ENCODE results near the gene DUOX2. TPM values are rescaled to one million over a fixed set of nuclear protein-coding genes. Genes with fewer than 3 reads are reported as not detected.

DUOX2 gene
- total and polyA plus RNA-seq, 4 donors, result 0.06 to 0.08 TPM; not detected in 2

- no peaks in the 10 kb centered on the region for H3K36me3 ChIP-seq (ENCODE audit: control insufficient read depth in 4 of 4, insufficient read depth in 3 of 4, low read depth in 1 of 4, low read length in 3 of 4)
- H3K27ac ChIP-seq (ENCODE audit: low read depth in 1 of 2, low read length in 2 of 2), result no peak overlapping the region
- no peak overlapping the region for H3K9ac ChIP-seq (ENCODE audit: low read depth in 1 of 2, low read length in 2 of 2)
Measured at GRCh38 chr15:45162771-45163507, 49.0 kb upstream of the DUOX2 start.

GRCh38 chr15:45161666-45162065 is 47.7 kb upstream of the DUOX2 start:
- H3K9me3 ChIP-seq (ENCODE audit: control insufficient read depth in 4 of 4, low read length in 3 of 4), result no peaks in the 10 kb centered on the region
- no peaks in the 10 kb centered on the region for H3K36me3 ChIP-seq (ENCODE audit: control insufficient read depth in 4 of 4, insufficient read depth in 3 of 4, low read depth in 1 of 4, low read length in 3 of 4)
- no peaks in the 10 kb centered on the region for H3K27me3 ChIP-seq (ENCODE audit: control insufficient read depth in 4 of 4, insufficient read depth in 4 of 4, low read length in 3 of 4)
- no peak overlapping the region for H3K4me3 ChIP-seq (ENCODE audit: low read depth in 1 of 3, low read length in 3 of 3)
- no peak overlapping the region for H3K27ac ChIP-seq (ENCODE audit: low read depth in 1 of 2, low read length in 2 of 2)
- H3K4me1 ChIP-seq (ENCODE audit: control insufficient read depth in 4 of 4, insufficient read depth in 4 of 4, low read length in 3 of 4), result peaks cover 0 to 9% (median 3%) of the 10 kb centered on the region in 4 donors
- H3K9ac ChIP-seq (ENCODE audit: low read depth in 1 of 2, low read length in 2 of 2), result no peak overlapping the region
- TF ChIP-seq ATF3 (IDR thresholded peaks at IDR 0.05), result no peak
- WGBS, result 92% methylated on average over 14 of the region's 14 CpGs
- no peak for DNase-seq (ENCODE audit: low spot score)

More at GRCh38 chr15:45162771-45163507, 49.0 kb upstream of the DUOX2 start:
- 8% methylated on average over 7 of the region's 7 CpGs for WGBS
- peak; percentile 97 to 99 for TF ChIP-seq RAD21 (IDR thresholded peaks at IDR 0.05)
- peak; percentile 97 for TF ChIP-seq CTCF (IDR thresholded peaks at IDR 0.05; ENCODE audit: low read depth, low read length, missing input control)
- no peak for TF ChIP-seq SP1 (IDR thresholded peaks at IDR 0.05)
- Histone ChIP-seq H3K4me3 (ENCODE audit: low read depth in 1 of 3, low read length in 3 of 3) (no peak overlapping the region), H3K27me3 (ENCODE audit: control insufficient read depth in 4 of 4, insufficient read depth in 4 of 4, low read length in 3 of 4) (no peaks in the 10 kb centered on the region), H3K4me1 (ENCODE audit: control insufficient read depth in 4 of 4, insufficient read depth in 4 of 4, low read length in 3 of 4) (peaks cover 2 to 12% (median 3%) of the 10 kb centered on the region in 4 donors), H3K9me3 (ENCODE audit: control insufficient read depth in 4 of 4, low read length in 3 of 4) (no peaks in the 10 kb centered on the region)
- DNase-seq (ENCODE audit: low spot score), result peak; percentile 82

GRCh38 chr15:45157974-45158373 is 44.0 kb upstream of the DUOX2 start:
- peaks cover 0 to 2% (median 0%) of the 10 kb centered on the region in 4 donors for H3K4me1 ChIP-seq (ENCODE audit: control insufficient read depth in 4 of 4, insufficient read depth in 4 of 4, low read length in 3 of 4)
- H3K36me3 ChIP-seq (ENCODE audit: control insufficient read depth in 4 of 4, insufficient read depth in 3 of 4, low read depth in 1 of 4, low read length in 3 of 4), result no peaks in the 10 kb centered on the region
- no peak overlapping the region for H3K9ac ChIP-seq (ENCODE audit: low read depth in 1 of 2, low read length in 2 of 2)
- no peak for DNase-seq (ENCODE audit: low spot score)
- H3K4me3 ChIP-seq (ENCODE audit: low read depth in 1 of 3, low read length in 3 of 3), result no peak overlapping the region
- H3K27ac ChIP-seq (ENCODE audit: low read depth in 1 of 2, low read length in 2 of 2), result no peak overlapping the region
- H3K27me3 ChIP-seq (ENCODE audit: control insufficient read depth in 4 of 4, insufficient read depth in 4 of 4, low read length in 3 of 4), result no peaks in the 10 kb centered on the region
- 87% methylated on average over 1 of the region's 1 CpG for WGBS
- TF ChIP-seq MAX (IDR thresholded peaks at IDR 0.05) (no peak), FOXA1 (IDR thresholded peaks at IDR 0.05) (no peak), CTCF (IDR thresholded peaks at IDR 0.05; ENCODE audit: low read depth, low read length, missing input control) (no peak), REST (IDR thresholded peaks at IDR 0.05) (no peak), TAF1 (conservative IDR thresholded peaks at IDR 0.05) (no peak), EGR1 (IDR thresholded peaks at IDR 0.05; ENCODE audit: low read depth in 2 of 2) (no peak), GABPA (IDR thresholded peaks at IDR 0.05 in 1 of 2, conservative IDR thresholded peaks at IDR 0.05 in 1 of 2) (no peak), ZBTB33 (IDR thresholded peaks at IDR 0.05) (no peak), RAD21 (IDR thresholded peaks at IDR 0.05) (no peak), HNF4A (conservative IDR thresholded peaks at IDR 0.05) (no peak), YY1 (IDR thresholded peaks at IDR 0.05) (no peak), ATF3 (IDR thresholded peaks at IDR 0.05) (no peak), JUND (IDR thresholded peaks at IDR 0.05) (no peak), NR2F2 (IDR thresholded peaks at IDR 0.05) (no peak), SP1 (IDR thresholded peaks at IDR 0.05) (no peak)
- no peaks in the 10 kb centered on the region for H3K9me3 ChIP-seq (ENCODE audit: control insufficient read depth in 4 of 4, low read length in 3 of 4)
